ENCODE results near the gene HMCN1.

Gene HMCN1

DNA sequence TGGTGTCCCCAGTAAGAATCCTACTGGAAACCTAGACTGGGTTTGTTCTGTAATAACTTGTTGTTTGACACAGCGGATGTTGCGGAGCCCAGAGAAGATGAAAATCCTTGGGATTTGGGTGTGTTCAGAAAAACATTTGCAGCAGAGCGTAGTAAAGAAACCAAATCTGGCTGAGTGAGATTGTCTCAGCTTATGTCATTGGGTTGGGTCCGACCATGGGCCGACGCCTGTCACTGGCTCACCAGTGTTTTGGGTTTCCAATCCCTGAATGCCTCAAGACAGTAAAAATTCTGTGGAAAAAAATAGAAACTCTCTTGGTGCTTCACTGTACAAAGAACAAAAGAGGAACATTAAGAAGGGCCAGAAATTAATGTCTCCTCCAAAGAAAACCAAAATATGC lies 494.6 kb downstream of the HMCN1 start:
- no peak for DNase-seq
- intact Hi-C loops (cut with DNase I): no loop called here

DNA sequence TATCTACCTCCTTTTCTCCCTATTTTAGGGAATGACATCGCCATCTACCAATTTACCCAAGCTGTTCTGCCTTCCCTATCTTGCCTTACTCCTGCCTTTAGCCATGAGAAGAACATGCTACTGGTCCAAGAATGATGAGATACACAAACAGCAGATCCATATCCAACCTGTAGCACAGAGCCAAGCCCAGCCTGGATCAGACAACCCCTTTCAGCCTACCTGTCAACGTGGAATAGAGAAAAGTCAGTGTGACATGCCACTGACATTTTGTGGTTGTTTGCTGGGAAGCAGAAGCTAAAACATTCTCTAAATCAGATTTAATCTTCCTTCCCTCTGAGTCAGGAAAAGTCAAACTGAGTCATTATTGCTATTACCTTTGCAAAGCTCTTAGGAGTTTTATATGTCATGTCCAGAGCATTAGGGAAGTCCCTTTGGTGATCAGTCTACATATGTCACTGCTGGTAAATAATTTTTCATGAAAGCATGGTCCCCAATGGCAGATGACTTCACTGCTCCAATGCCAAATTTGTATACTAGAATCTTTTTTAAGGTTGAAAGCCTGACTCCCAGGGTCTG lies 497.8 kb downstream of the HMCN1 start:
- no peak for DNase-seq
- intact Hi-C loops (cut with DNase I): no loop called here

DNA sequence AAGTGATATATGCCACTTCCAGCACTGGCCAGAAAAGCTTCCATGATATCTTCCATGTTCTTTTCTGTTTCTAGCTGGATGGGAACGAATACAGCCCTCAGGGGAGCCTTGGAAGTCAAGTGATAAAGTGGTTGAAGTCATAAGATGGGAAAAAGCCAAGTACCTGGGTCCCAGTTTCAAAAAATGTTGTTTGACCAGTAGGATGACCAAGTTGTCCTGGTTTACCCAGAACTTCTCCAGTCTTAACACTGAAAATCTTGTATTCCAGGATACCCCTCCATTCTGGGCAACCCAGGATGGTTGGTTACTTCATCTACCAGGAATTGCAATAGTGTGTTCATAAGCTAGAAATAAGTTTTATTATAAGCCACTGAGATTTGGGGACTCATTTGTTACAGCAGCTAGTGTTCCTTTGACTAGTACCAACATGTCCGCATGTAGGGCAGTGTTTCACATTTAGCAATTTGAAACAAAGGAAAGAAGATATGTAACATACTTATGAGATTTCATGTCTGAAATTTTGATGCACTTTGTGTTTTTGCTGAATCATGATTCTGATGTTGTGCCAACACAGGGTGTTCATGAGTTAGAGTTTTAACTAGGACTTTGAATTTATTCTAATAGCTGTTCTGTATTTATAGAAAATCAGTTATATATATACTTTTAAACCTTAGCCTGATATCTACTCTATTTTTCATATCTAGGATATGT lies 500.9 kb downstream of the HMCN1 start:
- intact Hi-C loops (cut with DNase I): no loop called here
- DNase-seq: no peak

DNA sequence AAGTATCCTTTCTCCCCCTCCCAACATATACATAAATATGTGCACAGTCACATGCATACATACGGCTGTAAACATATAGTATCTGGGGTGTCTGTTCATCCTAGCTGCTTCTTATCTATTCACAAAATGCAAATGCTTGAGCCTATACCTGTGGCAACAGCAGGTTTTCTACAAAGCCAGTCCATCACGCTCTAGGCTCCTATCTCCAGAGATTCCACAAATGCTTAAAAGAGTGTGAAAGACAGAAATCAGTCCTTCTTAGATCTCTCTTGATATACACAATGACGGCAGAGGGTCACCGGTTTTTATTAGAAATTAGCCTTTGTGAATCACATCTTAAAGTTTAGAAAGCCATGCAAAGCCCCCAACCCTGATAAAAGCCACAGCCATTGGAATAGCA lies 501.5 kb downstream of the HMCN1 start:
- DNase-seq: no peak
- intact Hi-C loops (cut with DNase I): no loop called here

DNA sequence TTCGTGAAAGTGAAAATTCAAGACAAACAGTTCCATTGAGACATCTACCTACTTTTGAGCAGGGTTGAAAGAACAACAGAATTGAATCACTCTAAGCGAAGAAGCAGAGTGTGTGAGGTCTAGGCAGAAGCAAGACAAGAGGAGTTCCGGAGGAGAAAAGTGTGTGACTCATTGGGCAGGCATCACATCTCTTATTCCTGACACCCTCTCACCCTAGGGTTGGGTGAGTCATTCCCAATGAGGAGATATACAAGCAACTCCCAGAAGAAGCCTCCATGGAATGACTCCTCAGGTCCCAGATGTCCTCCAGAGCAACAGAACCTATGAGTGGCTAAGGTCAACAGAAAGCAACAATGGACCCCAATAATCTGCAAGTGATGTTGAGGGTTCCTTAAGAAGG lies 502.7 kb downstream of the HMCN1 start:
- no peak for DNase-seq
- intact Hi-C loops (cut with DNase I): no loop called here

DNA sequence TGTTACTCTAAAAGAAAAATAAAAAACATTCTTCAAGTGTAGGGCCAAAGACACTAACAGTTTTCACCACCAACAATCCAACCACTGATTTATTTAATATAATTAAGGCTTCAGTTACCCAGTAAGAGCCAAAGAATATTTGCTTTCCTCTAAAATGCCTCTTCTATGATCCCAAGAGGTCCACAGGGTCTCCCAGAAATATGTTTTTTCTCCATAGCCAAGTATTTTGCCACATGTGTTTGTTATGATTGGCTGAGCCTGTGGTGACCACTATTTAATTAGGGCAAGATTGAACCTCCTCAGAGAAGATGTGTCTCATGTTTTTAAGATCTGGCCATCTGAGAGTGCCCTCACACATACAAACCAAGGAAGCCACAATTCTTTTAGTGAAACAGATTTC lies 505.0 kb downstream of the HMCN1 start:
- DNase-seq: no peak
- intact Hi-C loops (cut with DNase I): no loop called here

DNA sequence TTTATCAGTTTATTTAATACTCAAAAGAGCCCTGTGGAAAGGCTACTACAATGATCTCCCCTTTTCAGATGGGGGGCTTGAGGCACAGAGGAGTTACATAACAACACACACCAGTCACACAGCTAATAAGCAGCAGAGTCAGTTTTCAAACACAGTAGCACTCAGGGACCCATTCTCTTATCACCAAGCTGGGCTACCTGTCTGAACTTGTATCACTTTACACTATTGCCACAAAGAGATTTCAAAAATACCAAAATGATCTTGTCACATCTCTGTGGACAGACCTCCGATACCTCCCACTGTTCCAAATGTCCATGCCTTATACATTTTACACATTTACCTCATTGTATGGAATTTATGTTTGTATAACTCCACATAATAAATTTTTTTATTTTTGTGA lies 506.2 kb downstream of the HMCN1 start:
- no peak for DNase-seq
- intact Hi-C loops (cut with DNase I): no loop called here

All from head of caudate nucleus (tissue), 42 donors.